Measurements from ENCODE around the gene DNAH9. TPM values are rescaled to one million over a fixed set of nuclear protein-coding genes. Genes with fewer than 3 reads are reported as not detected.

Gene DNAH9
- polyA plus RNA-seq, 1 donor (not counting 4 experiments of a cell fraction or from before 2014, with no cell fraction given): 0.42 TPM

DNA sequence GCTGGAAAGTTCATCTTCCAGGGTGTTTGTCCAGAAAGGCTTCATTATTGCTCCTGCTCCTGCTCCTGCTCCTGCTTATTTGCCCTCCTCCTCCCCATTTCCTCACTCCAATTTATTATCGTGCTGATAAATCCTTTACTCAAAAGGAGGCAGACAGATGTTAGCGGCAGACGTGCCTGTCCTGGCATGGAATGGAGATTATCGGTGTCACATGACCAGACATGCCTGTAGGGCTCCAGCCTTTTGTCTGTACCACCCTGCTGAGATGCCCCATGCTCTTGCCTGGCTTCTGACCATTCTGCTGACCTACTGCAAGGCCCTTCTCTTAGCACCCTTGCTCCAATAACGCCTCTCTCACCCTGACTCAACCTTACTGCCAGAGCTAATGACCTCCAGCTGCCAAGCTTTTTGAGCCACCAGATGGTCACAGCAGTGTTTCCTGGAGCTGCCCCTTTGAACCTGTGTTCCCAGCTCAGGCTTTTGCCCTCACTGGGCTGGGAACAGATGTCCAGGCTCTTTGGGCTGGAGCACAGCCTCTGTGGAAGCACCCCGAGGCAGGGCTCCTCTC is 12.8 kb downstream of the DNAH9 start:
- Histone ChIP-seq H3K9me3 (ENCODE audit: control insufficient read depth, low read depth, low read length) (no peaks in the 10 kb centered on the region), H3K27me3 (ENCODE audit: control insufficient read depth, extremely low read depth, insufficient read depth, low read length) (no peaks in the 10 kb centered on the region), H3K9ac (ENCODE audit: control insufficient read depth, extremely low read depth, insufficient read depth, low read length) (no peak overlapping the region), H4K20me1 (ENCODE audit: control insufficient read depth, extremely low read depth, insufficient read depth, low read length) (no peaks in the 10 kb centered on the region), H3K27ac (ENCODE audit: control insufficient read depth, insufficient read depth, low read length) (no peak overlapping the region), H3K4me2 (ENCODE audit: control insufficient read depth, extremely low read depth, insufficient read depth, low read depth, low read length) (no peak overlapping the region), H2AFZ (ENCODE audit: control insufficient read depth, low read length) (no peak overlapping the region), H3K9me1 (ENCODE audit: control insufficient read depth, extremely low read depth, insufficient read depth, low read length) (no peaks in the 10 kb centered on the region), H3K36me3 (ENCODE audit: control insufficient read depth in 2 of 2, extremely low read depth in 1 of 2, insufficient read depth in 2 of 2, low read length in 2 of 2) (no peaks in the 10 kb centered on the region), H3K4me3 (ENCODE audit: control insufficient read depth in 2 of 3, extremely low read depth in 1 of 3, insufficient read depth in 2 of 3, low read depth in 1 of 3, low read length in 3 of 3) (no peak overlapping the region), H3K79me2 (ENCODE audit: control insufficient read depth, insufficient read depth, low read length) (no peaks in the 10 kb centered on the region), H3K4me1 (ENCODE audit: control insufficient read depth, extremely low read depth, insufficient read depth, low read length) (no peaks in the 10 kb centered on the region)
- DNase-seq (ENCODE audit: low read depth, low spot score) (no peak), FAIRE-seq (no peak)
- no peak for TF ChIP-seq EZH2 (IDR thresholded peaks at IDR 0.05; ENCODE audit: low read length)
- TF ChIP-seq, protein P1, sequence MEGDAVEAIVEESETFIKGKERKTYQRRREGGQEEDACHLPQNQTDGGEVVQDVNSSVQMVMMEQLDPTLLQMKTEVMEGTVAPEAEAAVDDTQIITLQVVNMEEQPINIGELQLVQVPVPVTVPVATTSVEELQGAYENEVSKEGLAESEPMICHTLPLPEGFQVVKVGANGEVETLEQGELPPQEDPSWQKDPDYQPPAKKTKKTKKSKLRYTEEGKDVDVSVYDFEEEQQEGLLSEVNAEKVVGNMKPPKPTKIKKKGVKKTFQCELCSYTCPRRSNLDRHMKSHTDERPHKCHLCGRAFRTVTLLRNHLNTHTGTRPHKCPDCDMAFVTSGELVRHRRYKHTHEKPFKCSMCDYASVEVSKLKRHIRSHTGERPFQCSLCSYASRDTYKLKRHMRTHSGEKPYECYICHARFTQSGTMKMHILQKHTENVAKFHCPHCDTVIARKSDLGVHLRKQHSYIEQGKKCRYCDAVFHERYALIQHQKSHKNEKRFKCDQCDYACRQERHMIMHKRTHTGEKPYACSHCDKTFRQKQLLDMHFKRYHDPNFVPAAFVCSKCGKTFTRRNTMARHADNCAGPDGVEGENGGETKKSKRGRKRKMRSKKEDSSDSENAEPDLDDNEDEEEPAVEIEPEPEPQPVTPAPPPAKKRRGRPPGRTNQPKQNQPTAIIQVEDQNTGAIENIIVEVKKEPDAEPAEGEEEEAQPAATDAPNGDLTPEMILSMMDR (optimal IDR thresholded peaks at IDR 0.05 in 1 of 3, IDR thresholded peaks at IDR 0.05 in 1 of 3, conservative IDR thresholded peaks at IDR 0.05 in 1 of 3; ENCODE audit: extremely low read depth in 1 of 3, insufficient read depth in 2 of 3, low read length in 3 of 3): no peak
- dilution Hi-C loops (cut with MboI; ENCODE audit: extremely low pct_ligation_motif_present, low sequenced_read_pairs): no loop called here

DNA sequence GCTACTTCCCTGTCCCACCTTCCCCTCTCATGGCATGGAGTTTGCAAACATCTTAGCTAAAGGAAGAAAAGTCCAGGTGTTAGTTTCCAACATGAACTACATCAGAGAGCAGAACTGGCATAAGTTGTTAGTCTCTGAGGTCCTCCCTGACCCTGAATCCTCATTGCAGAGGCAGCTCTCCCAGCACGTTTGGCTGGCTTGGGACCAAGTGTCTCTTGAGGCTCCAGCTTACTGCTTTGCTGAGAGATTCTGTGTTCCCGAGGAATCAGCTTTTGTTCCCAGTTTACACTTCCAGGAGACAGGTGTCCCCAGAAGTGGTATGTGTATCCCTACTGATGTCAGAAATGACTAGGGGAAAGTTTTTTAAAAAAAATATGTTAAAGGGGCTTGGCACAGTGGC is 14.7 kb downstream of the DNAH9 start:
- no peak overlapping the region for H3K4me2 ChIP-seq (ENCODE audit: control insufficient read depth, extremely low read depth, insufficient read depth, low read depth, low read length)
- H3K27ac ChIP-seq (ENCODE audit: control insufficient read depth, insufficient read depth, low read length): no peak overlapping the region
- no peaks in the 10 kb centered on the region for H4K20me1 ChIP-seq (ENCODE audit: control insufficient read depth, extremely low read depth, insufficient read depth, low read length)
- no peaks in the 10 kb centered on the region for H3K36me3 ChIP-seq (ENCODE audit: control insufficient read depth in 2 of 2, extremely low read depth in 1 of 2, insufficient read depth in 2 of 2, low read length in 2 of 2)
- TF ChIP-seq, protein P1 (optimal IDR thresholded peaks at IDR 0.05 in 1 of 3, IDR thresholded peaks at IDR 0.05 in 1 of 3, conservative IDR thresholded peaks at IDR 0.05 in 1 of 3; ENCODE audit: extremely low read depth in 1 of 3, insufficient read depth in 2 of 3, low read length in 3 of 3): no peak
- TF ChIP-seq EZH2 (IDR thresholded peaks at IDR 0.05; ENCODE audit: low read length): no peak
- DNase-seq (ENCODE audit: low read depth, low spot score): no peak
- no peak overlapping the region for H3K9ac ChIP-seq (ENCODE audit: control insufficient read depth, extremely low read depth, insufficient read depth, low read length)
- no peaks in the 10 kb centered on the region for H3K4me1 ChIP-seq (ENCODE audit: control insufficient read depth, extremely low read depth, insufficient read depth, low read length)
- no peak overlapping the region for H2AFZ ChIP-seq (ENCODE audit: control insufficient read depth, low read length)
- FAIRE-seq: no peak
- H3K27me3 ChIP-seq (ENCODE audit: control insufficient read depth, extremely low read depth, insufficient read depth, low read length): no peaks in the 10 kb centered on the region
- no peaks in the 10 kb centered on the region for H3K9me3 ChIP-seq (ENCODE audit: control insufficient read depth, low read depth, low read length)
- no peaks in the 10 kb centered on the region for H3K9me1 ChIP-seq (ENCODE audit: control insufficient read depth, extremely low read depth, insufficient read depth, low read length)
- no peaks in the 10 kb centered on the region for H3K79me2 ChIP-seq (ENCODE audit: control insufficient read depth, insufficient read depth, low read length)
- dilution Hi-C loops (cut with MboI; ENCODE audit: extremely low pct_ligation_motif_present, low sequenced_read_pairs): no loop called here
- H3K4me3 ChIP-seq (ENCODE audit: control insufficient read depth in 2 of 3, extremely low read depth in 1 of 3, insufficient read depth in 2 of 3, low read depth in 1 of 3, low read length in 3 of 3): no peak overlapping the region
